CD4-positive, alpha-beta T cell treated with Interleukin-15 for 1 hour (primary cell): Measurements from ENCODE around the gene RPGRIP1L.
A peak's percentile ranks its signal among the peaks of the same experiment; 100 is the strongest.

Experiments used
- DNase-seq: peaks from one replicate; pipeline ENCODE4 v3.0.0-alpha.2; 2020

RPGRIP1L gene

DNA sequence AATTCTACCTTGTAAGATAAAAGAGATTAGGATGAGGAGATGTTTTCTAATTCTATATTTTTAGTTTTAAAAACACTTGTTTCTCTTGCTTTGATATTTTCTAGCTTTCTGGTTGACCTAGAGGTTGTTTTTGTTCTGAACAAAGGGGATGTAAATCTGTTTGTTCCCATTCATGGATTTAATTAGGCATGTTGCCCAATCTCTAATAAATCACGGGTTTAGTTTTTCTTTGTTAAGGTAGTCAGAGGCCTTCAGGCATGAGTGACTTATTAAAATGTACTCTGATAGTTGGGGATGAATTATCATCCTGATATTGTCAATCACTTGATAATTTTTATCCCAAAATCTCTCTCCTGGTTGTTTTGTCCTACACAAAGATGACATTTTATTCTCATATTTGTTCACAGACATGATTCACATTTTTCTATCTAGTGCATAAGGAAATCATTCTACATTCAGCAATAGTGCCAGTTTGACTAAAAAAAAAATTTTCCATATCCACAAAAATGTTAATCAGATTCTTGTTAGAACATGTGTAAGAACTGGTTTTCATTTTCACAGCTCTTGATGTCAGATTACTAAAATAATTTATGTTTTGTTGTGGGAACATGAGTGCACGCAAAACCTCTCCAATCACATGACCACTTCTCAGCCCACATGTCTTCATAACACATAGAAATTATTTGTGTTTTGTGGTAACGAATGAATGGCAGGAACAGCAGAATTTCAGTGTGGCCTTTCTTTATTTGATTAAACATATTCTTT is 105.0 kb downstream of the RPGRIP1L start:
- no peak for DNase-seq

DNA sequence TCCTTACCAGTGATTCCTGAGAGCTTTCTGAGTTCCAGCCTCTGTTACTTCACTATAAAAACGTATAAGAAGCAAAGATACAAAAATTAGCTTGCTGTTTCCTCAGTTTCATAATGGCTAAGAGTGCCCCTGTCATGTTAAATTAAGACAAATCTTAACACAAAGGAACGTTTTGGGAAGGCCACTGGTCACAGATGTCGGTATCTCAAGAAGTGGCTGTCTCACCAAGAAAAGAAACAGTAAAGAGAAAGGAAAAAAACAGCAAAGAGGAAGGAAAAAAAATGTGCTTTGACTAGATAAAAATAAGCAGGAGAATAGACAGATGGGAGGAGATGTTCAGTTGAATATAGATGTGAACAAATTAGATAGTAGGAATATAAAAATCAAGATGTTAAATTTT is 105.9 kb downstream of the RPGRIP1L start:
- DNase-seq = no peak

DNA sequence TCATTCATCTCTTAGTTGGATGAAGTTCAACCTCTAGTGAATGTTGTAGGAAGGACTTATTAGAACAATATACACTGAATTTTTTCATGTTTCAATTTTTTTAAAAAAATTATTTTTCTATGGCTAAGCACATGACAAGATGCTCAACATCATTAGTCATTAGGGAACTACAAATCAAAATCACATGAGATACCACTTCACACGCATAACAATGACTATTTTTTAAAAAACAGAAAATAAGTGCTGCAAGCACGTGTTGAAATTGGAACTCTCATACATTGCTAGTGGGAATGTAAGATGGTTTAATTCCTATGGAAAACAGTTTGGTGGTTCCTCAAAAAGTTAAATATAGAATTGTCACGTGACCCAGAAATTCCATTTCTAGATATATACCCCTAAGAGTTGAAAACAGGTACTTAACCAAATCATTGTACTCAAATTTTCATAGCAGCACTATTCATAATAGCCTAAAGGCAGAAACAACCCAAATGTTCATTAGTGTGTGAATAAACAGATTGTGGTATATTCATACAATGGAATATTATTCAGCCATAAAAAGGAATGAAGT is 115.5 kb downstream of the RPGRIP1L start:
- no peak for DNase-seq

DNA sequence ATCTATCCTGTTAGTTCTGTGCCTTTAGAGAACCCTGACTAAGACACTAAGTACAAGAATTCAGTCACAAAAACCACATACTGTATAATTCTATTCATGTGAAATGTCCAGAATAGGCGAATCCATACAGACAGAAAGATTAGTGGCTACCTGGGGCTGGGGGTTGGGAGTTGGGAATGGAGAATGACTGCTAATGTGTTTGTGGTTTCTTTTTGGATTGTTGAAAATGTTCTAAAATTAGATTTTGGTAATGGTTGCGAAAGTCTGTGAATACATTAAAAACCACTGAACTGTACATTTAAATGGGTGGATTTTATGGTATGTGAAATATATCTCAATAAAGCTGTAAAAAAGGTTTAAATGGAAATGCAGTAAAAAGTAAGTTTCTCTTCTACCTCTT is 120.3 kb downstream of the RPGRIP1L start:
- DNase-seq = no peak

DNA sequence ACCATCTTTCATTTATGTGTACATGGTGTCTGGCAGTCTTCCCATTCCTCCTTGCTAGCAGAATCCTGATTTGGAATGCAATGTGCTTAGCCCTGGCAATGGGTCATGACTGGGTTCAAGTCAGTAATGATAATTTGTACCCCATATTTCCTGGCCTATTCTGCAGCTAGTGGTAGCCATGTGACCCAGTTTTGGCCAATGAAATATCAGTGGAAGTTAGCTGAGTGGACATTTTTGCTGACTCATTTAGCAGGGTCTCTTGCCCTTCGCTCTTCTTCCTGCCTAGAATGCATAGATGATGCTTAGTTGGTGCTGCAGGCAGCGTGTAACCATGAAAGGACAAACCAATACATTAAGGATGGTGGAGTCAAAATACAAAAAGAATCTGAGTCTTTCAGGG is 121.9 kb downstream of the RPGRIP1L start:
- DNase-seq = no peak

DNA sequence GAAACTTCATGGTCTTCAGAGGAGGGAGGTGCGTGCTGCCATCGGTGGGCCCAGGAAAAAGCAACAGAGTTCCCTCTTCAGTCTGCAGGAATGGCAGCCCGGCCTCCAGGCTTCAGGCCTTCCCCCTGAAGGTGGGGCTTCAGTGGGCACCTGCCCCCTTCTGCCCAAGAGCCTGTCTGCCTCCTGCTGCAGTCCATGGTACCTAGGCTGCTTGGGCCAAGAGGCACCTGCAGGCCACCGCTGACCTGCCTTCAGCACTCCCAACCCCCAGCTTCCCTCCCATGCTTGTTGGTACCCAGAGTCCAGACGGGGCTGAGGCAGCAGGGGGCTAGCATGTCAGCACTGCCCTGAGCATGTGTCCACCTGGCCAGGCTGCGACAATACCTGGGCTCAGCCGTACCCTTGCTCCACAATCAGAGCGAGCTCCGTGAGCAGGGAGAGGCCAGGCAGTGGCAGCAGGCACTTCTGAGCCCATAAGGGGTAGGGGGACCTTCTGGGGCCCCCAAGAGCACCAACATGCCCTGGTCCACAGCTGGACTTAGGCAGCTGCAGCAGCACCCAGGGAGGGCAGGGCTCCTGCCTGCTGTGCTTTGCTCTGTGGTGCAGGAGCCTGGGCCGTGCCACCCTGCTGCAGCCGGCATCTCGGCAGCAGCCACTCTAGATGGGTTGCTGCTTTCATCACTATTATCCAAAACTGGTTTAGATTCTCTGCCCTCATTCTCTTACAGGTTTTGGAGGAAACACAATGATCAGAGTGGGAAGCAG is 123.4 kb downstream of the RPGRIP1L start:
- DNase-seq = no peak

DNA sequence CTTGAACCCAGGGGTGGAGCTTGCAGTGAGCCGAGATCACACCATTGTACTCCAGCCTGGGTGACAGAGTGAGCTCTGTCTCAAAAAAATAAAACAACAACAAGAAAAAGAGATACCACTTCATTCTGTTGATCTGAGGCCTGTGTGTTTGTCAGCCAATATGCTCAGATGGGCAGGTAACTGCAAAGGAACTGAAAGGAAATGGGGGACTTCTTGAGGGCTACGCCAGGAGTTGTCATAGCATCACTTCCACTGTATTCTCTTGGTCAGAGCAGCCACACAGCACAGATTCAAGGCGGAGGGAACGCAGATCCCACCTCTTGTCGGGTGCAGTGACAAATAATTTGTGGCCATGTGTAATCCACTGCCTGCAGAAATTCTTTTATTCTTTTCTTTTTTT is 126.8 kb downstream of the RPGRIP1L start:
- DNase-seq = no peak

DNA sequence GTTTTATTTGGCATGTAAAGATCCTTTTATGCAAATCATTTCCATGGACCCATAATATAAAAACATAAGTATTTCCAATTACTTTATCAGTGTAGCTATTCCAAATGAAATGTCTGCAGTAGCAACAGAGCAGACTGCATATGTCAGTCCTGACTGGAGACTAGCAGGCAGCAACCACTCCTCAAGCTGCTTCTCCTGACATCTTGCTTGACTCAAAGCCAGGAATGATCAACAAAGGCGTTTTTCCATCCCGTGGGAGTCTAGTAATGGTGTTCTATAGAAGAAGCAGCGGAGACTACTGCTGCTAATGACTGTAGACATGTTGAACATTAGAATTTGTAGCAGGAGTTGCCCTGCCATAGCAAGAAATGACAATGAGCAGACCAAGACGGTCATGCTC is 127.4 kb downstream of the RPGRIP1L start:
- no peak for DNase-seq

DNA sequence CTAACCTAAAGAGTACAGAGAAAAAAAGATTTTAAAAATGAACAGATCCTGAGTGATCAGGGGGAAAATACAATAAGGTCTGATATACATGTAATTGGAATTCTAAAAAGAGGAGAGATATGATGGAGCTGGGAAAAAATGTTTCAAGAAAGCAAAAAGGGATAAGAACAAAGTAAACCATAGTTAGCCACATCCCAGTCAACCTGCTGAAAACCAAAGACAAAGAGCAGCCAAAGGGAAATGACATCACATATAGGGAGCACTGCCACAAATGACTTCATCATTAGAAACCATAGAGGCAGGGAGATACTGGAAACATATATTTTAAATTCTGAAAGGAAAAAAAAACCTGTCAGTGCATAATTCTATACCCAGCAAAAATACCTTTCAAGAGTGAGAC is 131.9 kb downstream of the RPGRIP1L start:
- no peak for DNase-seq

DNA sequence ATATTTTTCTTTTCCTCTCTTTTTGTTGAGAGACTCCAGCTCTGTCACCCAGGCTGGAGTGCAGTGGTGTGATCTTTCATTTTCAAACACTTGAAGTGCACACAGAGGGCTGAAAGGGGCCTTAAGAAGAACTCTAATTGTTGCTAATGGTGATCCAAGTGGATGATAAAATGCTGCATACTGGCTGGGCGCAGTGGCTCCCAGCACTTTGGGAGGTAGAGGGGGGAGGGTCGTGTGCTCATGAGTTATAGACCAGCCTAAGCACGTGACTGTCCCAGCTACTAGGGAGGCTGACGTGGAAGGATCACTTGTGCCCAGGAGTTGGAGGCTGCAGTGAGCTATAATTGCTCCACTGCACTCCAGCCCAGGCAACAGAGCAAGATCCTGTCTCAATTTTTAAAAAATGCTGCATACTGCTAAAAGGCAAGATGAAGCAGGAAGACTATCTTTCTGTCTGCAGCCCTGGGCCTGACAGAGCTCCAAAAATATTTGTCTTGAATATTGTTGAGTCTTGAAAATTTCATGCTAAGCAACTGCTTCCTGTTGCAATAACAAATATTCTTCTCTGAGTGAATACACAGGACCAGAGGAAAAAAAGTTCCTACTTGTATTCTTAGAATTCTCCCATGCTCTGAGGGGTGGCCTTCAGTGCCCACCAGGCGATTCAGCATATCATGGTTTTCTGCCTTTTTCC is 137.0 kb downstream of the RPGRIP1L start:
- DNase-seq = no peak

DNA sequence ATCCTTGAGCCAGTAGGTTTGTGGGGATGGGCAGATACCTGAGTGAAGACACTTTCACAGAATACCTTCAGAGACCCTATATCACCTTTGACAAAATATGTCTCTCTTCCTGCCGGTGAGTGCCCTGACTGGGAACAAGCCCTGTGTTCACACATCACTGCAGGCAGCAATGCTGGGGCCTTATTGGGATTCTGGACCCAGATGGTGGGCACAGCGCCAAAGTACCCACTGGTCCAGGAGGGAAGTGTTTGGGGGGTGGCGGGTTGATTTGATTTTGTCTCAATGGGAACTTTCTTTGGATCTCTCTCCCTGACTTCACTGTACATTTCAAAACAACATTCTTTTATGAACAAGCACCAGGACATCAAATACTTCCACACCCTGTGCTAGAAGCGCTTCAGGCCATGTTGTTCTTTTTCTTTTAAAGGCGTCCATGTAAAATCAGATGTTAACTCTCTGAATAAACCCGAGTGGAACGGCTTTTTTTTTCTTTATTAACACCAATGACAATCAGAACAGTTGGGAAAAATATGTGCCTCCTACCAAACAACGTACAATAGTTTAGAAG is 138.3 kb downstream of the RPGRIP1L start:
- DNase-seq = no peak

DNA sequence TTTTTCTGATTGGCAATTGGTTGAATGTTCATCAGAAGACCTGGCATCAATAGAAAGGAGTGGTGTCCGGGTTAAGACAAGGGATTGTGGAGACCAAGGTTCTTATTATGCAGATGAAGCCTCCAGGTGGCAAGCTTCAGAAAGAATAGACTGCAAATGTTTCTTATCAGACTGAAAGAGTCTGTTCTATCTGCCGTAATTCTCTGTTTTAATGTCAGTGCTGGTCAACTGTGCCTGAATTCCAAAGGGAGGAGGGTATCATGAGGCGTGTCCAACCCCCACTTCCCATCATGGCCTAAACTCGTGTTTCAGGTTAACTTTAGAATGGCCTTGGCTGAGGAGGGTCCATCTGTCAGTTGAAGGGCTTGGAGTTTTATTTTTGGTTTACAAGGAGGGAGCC is 140.2 kb downstream of the RPGRIP1L start:
- DNase-seq = no peak

DNA sequence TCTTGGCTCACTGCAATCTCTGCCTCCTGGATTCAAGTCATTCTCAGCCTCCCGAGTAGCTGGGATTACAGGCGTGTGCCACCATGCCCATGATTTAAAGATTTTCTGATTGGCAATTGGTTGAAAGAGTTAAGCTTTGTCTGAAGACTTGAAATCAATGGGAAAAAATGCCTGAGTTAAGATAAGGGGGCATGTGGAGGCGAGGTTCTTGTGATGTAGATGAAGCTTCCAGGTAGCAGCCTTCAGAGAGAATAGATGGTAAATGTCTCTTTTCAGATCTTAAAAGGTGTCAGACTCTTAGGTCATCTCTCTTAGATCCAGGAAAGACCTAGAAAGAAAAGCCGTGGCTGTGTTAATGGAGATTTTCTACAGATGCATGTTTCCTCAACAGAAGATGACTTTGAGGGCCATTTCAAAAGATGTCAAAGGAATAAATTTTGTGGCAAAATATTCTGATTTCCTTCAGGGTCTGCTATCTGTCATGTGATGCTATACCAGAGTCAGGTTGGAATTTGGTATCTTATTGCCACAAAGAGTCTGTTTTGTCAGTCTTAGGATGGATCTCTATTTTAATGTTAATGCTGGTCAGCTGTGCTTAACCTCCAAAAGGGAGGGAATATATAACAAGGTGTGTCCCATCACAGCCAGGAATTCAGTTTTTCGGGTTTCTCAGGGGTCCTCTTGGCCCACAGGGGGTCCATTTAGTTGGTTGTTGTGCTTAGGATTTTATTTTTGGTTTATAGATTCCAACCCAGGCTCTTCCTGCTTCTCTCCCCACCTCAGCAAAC is 142.4 kb downstream of the RPGRIP1L start:
- DNase-seq = no peak

DNA sequence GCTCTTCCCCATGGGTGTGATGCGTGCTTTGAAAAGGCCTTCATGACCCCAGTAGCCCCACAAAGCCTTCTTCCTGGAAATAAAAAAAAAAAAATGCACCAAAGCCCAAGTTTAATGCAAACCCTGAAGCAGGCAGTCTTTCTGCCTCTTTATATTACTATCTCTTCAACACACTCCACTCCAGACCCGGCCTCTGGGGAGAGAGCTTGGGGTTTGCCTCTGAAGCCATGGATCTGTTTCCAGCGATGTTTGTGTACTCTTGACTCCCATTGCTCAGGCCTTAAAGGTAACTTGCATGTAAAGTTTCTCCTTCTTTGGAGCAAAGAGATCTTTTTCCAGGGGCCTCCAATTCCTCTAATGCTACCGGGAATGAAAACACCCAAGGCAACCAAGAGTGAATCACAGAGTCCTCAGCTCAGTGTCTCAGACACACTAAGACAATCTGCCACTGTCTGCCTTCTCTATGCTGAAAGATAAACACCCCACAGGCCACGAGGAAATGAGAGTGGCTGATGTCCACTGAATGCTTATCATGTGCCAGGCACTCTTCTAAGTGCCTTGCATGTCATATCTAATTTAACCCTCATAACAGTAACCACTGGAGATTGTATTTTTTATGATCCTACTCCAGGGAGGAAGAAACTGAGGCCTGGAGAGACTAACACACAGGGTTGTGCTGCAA is 144.2 kb downstream of the RPGRIP1L start:
- no peak for DNase-seq

DNA sequence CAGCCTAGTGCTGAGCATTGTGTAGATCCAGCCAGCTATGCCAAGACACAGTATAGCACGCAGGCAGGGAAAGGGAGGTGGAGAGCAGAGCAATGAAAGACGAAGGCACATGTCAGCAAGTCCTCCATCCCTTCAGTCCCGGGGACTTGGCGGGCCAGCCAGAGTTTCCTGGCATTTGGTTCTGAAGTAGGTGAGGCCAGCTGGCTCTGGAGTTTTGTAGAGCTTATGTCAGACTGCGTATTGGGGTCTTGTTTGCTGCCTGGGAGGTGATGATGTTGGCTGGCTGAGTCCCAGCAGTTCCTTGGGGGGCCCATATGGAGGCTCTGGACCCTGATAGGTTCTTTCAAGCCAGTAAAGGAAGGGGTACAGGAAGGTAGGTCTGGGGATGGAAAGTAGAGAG is 144.9 kb downstream of the RPGRIP1L start:
- DNase-seq = no peak

DNA sequence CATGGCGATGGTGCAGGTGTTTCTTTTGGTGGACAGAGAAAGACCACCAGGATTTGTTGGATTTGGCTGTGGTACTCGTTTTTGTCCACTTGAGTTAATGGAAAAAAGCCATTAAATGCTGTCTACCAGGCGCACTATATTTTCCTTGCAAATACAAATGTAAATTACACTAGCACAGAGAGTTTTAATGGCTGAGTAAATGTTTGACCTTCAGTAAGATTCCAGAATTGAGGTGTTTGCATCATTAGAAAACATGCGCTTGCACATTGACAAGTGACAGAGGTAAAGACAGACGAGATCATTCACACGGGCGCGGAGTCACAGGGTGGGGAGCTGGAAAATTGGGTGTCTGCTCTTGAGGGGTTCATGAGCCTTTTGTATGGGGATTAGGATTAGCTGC is 147.1 kb downstream of the RPGRIP1L start:
- DNase-seq = no peak

DNA sequence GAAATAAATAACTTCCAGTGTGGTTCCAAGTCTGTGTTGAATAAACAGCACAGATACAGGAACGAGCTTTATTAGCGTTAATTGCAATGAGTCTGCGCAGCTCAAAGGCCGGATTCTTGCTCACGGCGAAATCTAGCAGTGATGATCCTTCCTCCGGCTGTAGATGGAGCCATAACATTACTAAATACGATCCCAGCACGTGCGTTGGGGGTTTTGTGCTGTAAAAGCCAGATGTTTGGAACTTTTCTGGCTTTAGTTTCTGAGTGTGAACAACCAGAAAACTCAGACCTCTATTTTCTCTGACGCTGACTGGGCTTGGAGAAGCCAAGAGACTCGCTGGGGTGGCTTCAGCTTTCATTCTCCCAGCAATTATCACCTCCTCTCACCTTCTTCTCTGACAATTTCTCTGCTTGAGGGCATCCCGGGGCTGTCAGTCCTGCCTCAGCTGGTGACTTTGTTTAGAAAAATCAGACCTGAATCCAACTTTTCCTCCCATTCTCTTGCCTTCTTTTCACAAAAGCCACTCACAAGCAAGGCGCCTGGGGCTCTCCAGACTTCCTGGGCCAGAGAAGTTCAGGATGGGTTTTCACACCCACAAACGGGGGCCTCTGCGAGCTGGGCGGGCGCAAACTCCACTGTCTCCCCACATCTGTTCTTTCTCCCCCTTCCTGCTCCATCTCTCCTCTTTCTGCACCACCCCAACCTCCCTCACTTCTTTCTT is 153.5 kb downstream of the RPGRIP1L start:
- peak; percentile 54 for DNase-seq
